Measurements from ENCODE around the gene ZC3H4. TPM values are rescaled to one million over a fixed set of nuclear protein-coding genes. Genes with fewer than 3 reads are reported as not detected.

Gene ZC3H4
- total RNA-seq, 1 donor from 2014 or later, result 22.1 TPM

DNA sequence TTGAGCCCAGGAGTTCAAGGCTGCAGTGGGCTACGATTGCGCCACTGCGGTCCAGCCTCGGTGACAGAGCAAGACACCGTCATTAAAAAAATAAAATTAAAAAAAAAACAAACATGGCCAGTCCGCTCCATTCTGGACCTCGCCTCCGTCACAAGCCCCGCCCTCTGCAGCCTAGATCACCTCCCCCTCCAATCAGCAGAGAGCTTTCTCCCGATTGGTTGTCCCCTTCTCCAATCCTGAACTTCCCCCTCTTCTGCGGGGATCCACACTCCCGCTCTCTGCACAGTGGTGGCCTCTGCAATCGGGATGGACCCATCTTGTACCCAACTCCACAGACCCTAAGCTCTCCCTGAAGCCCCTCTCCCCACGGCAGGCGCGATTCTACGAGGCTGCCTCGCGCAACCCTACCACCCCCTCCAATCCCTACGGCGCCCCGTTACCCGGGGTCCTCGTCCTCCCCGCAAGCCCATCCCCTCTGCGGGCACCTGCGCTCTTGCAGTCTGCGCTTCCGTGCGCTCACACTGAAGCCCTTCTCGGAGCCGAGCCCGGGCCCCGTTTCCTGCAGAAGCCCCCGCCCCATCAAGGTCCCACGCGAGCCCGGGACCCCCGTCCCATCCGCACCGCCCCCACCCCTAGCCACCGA, 65.7 kb downstream of the ZC3H4 start:
- Histone ChIP-seq H3K4me3 (peak overlapping the region; percentile 95), H3K9me3 (replicated peaks) (no peaks in the 10 kb centered on the region), H3K4me1 (peaks cover 15% of the 10 kb centered on the region), H3K27ac (replicated peaks) (peak overlapping the region; percentile 89), H3K36me3 (no peaks in the 10 kb centered on the region), H3K27me3 (ENCODE audit: low read depth) (no peaks in the 10 kb centered on the region)
- TF ChIP-seq, protein P1, sequence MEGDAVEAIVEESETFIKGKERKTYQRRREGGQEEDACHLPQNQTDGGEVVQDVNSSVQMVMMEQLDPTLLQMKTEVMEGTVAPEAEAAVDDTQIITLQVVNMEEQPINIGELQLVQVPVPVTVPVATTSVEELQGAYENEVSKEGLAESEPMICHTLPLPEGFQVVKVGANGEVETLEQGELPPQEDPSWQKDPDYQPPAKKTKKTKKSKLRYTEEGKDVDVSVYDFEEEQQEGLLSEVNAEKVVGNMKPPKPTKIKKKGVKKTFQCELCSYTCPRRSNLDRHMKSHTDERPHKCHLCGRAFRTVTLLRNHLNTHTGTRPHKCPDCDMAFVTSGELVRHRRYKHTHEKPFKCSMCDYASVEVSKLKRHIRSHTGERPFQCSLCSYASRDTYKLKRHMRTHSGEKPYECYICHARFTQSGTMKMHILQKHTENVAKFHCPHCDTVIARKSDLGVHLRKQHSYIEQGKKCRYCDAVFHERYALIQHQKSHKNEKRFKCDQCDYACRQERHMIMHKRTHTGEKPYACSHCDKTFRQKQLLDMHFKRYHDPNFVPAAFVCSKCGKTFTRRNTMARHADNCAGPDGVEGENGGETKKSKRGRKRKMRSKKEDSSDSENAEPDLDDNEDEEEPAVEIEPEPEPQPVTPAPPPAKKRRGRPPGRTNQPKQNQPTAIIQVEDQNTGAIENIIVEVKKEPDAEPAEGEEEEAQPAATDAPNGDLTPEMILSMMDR (IDR thresholded peaks at IDR 0.05; ENCODE audit: borderline replicate concordance), result no peak
- peak; percentile 82 for DNase-seq
- intact Hi-C loops (cut with micrococcal nuclease), result no loop called here

- TF ChIP-seq, protein P1 (IDR thresholded peaks at IDR 0.05; ENCODE audit: borderline replicate concordance), result no peak
- Histone ChIP-seq H3K27me3 (ENCODE audit: low read depth) (no peaks in the 10 kb centered on the region), H3K4me3 (peak overlapping the region; percentile 95), H3K36me3 (no peaks in the 10 kb centered on the region), H3K9me3 (replicated peaks) (no peaks in the 10 kb centered on the region), H3K27ac (replicated peaks) (peak overlapping the region; percentile 89), H3K4me1 (peaks cover 15% of the 10 kb centered on the region)
- intact Hi-C loops (cut with micrococcal nuclease), result no loop called here
- DNase-seq, result no peak
These were observed 66.3 kb downstream of the ZC3H4 start for GRCh38 chr19:47047272-47047762.

- Histone ChIP-seq H3K4me3 (no peak overlapping the region), H3K9me3 (replicated peaks) (no peaks in the 10 kb centered on the region), H3K27ac (replicated peaks) (no peak overlapping the region), H3K27me3 (ENCODE audit: low read depth) (no peaks in the 10 kb centered on the region), H3K36me3 (no peaks in the 10 kb centered on the region), H3K4me1 (peaks cover 15% of the 10 kb centered on the region)
- DNase-seq, result no peak
- intact Hi-C loops (cut with micrococcal nuclease), result no loop called here
- TF ChIP-seq, protein P1 (IDR thresholded peaks at IDR 0.05; ENCODE audit: borderline replicate concordance), result no peak
These were observed 67.6 kb downstream of the ZC3H4 start for GRCh38 chr19:47045867-47046470.

DNA sequence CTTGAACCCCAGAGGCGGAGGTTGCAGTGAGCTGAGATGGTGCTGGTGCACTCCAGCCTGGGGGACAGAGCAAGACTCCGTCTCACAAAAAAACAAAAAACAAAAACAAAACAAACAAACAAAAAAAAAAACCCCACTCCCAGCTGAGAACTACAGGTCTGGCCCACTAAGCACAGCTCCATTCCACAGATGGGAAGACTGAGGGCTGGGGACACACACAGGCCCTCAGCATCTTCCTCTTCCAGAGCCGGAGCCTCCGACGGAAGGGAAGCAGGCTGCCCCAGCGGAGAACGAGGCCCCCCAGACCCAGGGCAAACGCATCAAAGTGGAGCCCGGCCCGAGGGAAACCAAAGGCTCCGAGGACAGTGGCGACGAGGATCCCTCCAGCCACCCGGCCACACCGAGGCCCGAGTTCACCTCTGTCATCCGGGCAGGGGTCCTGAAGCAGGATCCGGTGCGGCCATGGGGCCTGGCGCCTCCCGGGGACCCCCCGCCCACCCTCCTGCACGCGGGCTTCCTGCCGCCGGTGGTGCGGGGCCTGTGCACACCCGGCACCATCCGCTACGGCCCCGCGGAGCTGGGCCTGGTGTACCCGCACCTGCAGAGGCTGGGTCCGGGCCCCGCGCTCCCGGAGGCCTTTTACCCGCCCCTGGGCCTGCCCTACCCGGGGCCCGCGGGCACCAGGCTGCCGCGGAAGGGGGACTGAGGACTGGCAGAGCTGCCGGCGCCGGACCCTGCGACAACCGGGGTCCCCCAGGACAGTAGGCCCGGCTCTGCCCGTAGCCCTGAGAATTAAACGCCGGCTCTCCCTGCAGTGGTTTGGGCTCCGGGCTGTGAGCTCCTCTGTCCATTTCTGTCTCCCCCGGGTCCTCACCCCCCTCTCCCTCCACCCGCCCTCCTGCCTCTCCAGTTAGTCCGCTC, 68.4 kb downstream of the ZC3H4 start:
- Histone ChIP-seq H3K4me3 (no peak overlapping the region), H3K4me1 (peaks cover 15% of the 10 kb centered on the region), H3K27ac (replicated peaks) (no peak overlapping the region), H3K36me3 (no peaks in the 10 kb centered on the region), H3K9me3 (replicated peaks) (no peaks in the 10 kb centered on the region), H3K27me3 (ENCODE audit: low read depth) (no peaks in the 10 kb centered on the region)
- intact Hi-C loops (cut with micrococcal nuclease), result no loop called here
- TF ChIP-seq, protein P1 (IDR thresholded peaks at IDR 0.05; ENCODE audit: borderline replicate concordance), result no peak
- DNase-seq, result no peak

- TF ChIP-seq, protein P1 (IDR thresholded peaks at IDR 0.05; ENCODE audit: borderline replicate concordance), result no peak
- DNase-seq, result no peak
- H3K27ac ChIP-seq (replicated peaks), result no peak overlapping the region
- H3K9me3 ChIP-seq (replicated peaks), result no peaks in the 10 kb centered on the region
- H3K27me3 ChIP-seq (ENCODE audit: low read depth), result no peaks in the 10 kb centered on the region
- peaks cover 7% of the 10 kb centered on the region for H3K4me1 ChIP-seq
- intact Hi-C loops (cut with micrococcal nuclease), result no loop called here
- H3K36me3 ChIP-seq, result no peaks in the 10 kb centered on the region
- H3K4me3 ChIP-seq, result no peak overlapping the region
These were observed 72.7 kb downstream of the ZC3H4 start for GRCh38 chr19:47040869-47041268.

All from left ventricle myocardium inferior (tissue), 1 donor.